ENCODE data around the gene MINK1.
A peak's percentile ranks its signal among the peaks of the same experiment; 100 is the strongest.

The MINK1 gene

DNA sequence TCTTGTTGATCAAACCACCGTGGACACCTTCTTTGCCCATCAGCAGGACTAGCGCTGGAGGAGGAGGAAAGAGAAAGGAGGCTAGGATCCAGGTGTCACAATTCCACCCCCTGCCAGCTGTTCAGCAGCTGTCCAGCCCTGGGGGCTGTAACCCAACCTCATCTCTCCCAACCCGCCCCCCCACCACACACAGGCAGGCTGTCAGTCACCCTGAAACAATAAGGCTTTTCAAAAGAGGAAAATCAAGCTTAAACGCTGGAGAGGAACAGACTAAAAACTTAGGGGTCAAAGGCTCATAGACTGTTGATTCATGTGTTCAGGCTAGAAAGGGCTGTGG lies 112.8 kb downstream of the MINK1 start:
- TF ChIP-seq, protein P1, sequence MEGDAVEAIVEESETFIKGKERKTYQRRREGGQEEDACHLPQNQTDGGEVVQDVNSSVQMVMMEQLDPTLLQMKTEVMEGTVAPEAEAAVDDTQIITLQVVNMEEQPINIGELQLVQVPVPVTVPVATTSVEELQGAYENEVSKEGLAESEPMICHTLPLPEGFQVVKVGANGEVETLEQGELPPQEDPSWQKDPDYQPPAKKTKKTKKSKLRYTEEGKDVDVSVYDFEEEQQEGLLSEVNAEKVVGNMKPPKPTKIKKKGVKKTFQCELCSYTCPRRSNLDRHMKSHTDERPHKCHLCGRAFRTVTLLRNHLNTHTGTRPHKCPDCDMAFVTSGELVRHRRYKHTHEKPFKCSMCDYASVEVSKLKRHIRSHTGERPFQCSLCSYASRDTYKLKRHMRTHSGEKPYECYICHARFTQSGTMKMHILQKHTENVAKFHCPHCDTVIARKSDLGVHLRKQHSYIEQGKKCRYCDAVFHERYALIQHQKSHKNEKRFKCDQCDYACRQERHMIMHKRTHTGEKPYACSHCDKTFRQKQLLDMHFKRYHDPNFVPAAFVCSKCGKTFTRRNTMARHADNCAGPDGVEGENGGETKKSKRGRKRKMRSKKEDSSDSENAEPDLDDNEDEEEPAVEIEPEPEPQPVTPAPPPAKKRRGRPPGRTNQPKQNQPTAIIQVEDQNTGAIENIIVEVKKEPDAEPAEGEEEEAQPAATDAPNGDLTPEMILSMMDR (conservative IDR thresholded peaks at IDR 0.05; ENCODE audit: control insufficient read depth, insufficient read depth, low read depth, low read length) = no peak
- DNase-seq (ENCODE audit: low read depth) = no peak

DNA sequence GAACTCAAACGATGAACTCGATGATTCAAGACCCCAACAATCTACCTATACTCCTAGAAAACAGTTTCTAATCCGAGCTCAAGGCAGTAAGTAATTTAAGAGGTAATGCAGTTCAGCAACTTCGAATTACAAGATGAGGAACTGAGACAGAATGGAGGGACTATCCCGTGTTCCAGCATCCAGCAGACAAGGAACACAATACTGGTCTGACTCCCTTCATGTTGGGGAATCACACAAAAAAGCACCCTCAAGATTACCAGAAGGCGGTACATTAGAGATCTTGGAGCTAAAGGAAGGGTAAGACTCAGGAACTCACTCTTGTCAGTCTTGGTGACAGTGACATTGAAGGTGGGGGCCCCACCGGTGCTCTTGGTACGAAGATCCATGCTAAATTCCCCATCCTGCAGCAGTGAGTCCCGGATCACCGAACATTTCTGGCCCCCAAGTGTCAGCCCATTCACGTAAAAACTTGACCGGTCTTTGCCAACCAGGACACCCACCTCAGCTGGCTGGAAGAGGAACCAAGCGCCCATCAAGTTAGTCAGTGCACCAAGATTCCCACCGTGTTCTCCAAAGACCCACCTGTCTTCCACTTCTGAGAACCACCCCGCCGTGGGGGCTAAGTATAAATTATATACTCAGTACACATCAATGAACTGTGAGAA lies 113.3 kb downstream of the MINK1 start:
- no peak for DNase-seq (ENCODE audit: low read depth)
- TF ChIP-seq, protein P1 (conservative IDR thresholded peaks at IDR 0.05; ENCODE audit: control insufficient read depth, insufficient read depth, low read depth, low read length) = no peak
- H3K4me3 ChIP-seq (ENCODE audit: control insufficient read depth, low read depth, low read length) = peak overlapping the region; percentile 90

More for the DNA sequence above, 112.8 kb downstream of the MINK1 start:
- peak overlapping the region; percentile 90 for H3K4me3 ChIP-seq (ENCODE audit: control insufficient read depth, low read depth, low read length)

DNA sequence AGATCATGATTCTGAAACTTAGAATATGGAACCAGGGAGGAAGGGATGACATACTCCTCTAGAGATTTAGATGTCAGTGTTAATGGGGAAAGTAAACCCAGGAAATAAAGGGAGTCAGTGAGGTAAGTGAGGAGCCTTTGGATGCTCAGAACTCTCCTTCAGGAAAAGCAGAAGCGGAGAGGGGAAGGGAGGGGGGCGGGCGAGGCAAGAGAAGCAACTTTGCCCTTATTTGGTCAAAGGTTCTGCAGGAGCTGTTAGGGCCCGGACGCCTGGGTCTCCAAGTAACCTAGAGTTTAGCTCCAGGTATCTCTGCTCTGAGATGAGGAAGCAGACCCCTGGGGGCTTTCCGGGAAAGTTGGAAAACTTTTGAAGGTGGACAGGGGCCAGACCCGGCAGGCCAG lies 113.9 kb downstream of the MINK1 start:
- peak overlapping the region; percentile 90 for H3K4me3 ChIP-seq (ENCODE audit: control insufficient read depth, low read depth, low read length)
- no peak for DNase-seq (ENCODE audit: low read depth)
- TF ChIP-seq, protein P1 (conservative IDR thresholded peaks at IDR 0.05; ENCODE audit: control insufficient read depth, insufficient read depth, low read depth, low read length) = no peak
